OCI-LY3 (cell line): ENCODE results near the gene FAM180B.
"Not testable (repeated sequence)": the region's sequence is repeated elsewhere in the genome, so short reads cannot be mapped to it uniquely, and the experiment has no call there.

ENCODE experiments used
- H2AFZ ChIP-seq: fragments of 200-600, 300-600 bp; shearing (Covaris generic); 2 replicates; pipeline ENCODE4 v1.6.0; 2014; ENCODE audit warnings: antibody characterized with exemption, low read depth, low read length
- H3K27ac ChIP-seq: fragments of 200-600, 300-600 bp; sonication (generic); 2 replicates; pipeline ENCODE4 v1.5.1; 2014; ENCODE audit warnings: mild to moderate bottlenecking, low read length, moderate library complexity, mixed read lengths
- H3K27me3 ChIP-seq: fragments of 200-600, 300-600 bp; sonication (generic); 2 replicates; pipeline ENCODE4 v1.6.1; 2014; ENCODE audit warnings: low read depth, low read length, mixed read lengths
- H3K36me3 ChIP-seq: fragments of 200-600, 300-600 bp; sonication (generic); replicated peaks from 2 replicates; pipeline ENCODE3; 2014; ENCODE audit warnings: low read depth, low read length, mixed read lengths
- H3K4me1 ChIP-seq: fragments of 300-600, 200-600 bp; sonication (generic); 2 replicates; pipeline ENCODE4 v1.6.1; 2014; ENCODE audit warnings: low read length, mixed read lengths
- H3K4me2 ChIP-seq: fragments of 200-600, 300-600 bp; sonication (generic); 2 replicates; pipeline ENCODE4 v1.6.1; 2014; ENCODE audit warnings: low read length, mixed read lengths
- H3K4me3 ChIP-seq: fragments of 300-600, 200-600 bp; sonication (generic); 2 replicates; pipeline ENCODE4 v1.5.1; 2014; ENCODE audit warnings: antibody characterized with exemption, mild to moderate bottlenecking, low read length, moderate library complexity
- H3K79me2 ChIP-seq: fragments of 300-600, 200-600 bp; shearing (Covaris generic); 2 replicates; pipeline ENCODE4 v1.6.1; 2014; ENCODE audit warnings: mild to moderate bottlenecking, low read length, mixed read lengths
- H3K9ac ChIP-seq: fragments of 300-600, 200-600 bp; shearing (Covaris generic); 2 replicates; pipeline ENCODE4 v1.6.0; 2014; ENCODE audit warnings: mild to moderate bottlenecking, low read length, moderate library complexity
- H3K9me3 ChIP-seq: fragments of 200-600, 300-600 bp; shearing (Covaris generic); 2 replicates; pipeline ENCODE4 v1.6.1; 2014; ENCODE audit warnings: low read length, mixed read lengths; ENCODE audit not compliant: insufficient read depth
- H4K20me1 ChIP-seq: fragments of 200-600, 300-600 bp; sonication (generic); 2 replicates; pipeline ENCODE4 v1.6.1; 2016; ENCODE audit warnings: low read length, mixed read lengths; ENCODE audit not compliant: insufficient read depth
- EZH2phosphoT487 ChIP-seq: fragments of 200-600 bp; shearing (Covaris generic); IDR thresholded peaks from 2 replicates; pipeline ENCODE4 v1.6.1; 2018; ENCODE audit warnings: antibody characterized with exemption, mixed run types, low read depth
- TF ChIP-seq, protein P1 (sequence below): fragments of 200-600, 300-600 bp; sonication (generic); IDR thresholded peaks from 2 replicates; pipeline ENCODE4 v1.5.1; 2014; ENCODE audit warnings: antibody characterized with exemption, low read length, low read depth

FAM180B gene

DNA sequence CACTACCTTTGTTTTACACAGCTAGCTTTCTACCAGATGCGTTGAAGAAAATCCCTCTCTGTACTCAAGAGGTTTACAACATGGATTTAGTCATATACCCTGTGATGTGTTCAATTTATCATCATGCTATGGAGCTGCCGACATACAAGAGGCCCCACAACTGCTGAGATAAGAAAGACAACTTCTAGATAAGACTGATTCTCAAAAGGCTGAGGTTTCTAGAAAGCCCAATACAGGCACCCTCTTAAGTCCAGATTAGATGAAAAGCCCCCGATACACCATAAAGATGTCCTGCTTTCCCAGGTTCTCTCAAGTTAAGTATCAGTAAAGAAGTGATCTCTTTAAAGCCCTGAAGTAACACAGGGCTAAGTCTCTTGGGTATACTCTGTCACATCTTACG is 41.5 kb downstream of the FAM180B start:
- H2AFZ ChIP-seq: no peak overlapping the region
- no peak overlapping the region for H3K4me2 ChIP-seq
- H3K9me3 ChIP-seq: no peaks in the 10 kb centered on the region
- H3K27ac ChIP-seq: no peak overlapping the region
- H3K36me3 ChIP-seq: peaks cover 42% of the 10 kb centered on the region
- H4K20me1 ChIP-seq: no peaks in the 10 kb centered on the region
- H3K79me2 ChIP-seq: no peaks in the 10 kb centered on the region
- H3K9ac ChIP-seq: no peak overlapping the region
- no peaks in the 10 kb centered on the region for H3K27me3 ChIP-seq
- no peak overlapping the region for H3K4me3 ChIP-seq
- H3K4me1 ChIP-seq: no peaks in the 10 kb centered on the region
- TF ChIP-seq EZH2phosphoT487: no peak
- TF ChIP-seq, protein P1, sequence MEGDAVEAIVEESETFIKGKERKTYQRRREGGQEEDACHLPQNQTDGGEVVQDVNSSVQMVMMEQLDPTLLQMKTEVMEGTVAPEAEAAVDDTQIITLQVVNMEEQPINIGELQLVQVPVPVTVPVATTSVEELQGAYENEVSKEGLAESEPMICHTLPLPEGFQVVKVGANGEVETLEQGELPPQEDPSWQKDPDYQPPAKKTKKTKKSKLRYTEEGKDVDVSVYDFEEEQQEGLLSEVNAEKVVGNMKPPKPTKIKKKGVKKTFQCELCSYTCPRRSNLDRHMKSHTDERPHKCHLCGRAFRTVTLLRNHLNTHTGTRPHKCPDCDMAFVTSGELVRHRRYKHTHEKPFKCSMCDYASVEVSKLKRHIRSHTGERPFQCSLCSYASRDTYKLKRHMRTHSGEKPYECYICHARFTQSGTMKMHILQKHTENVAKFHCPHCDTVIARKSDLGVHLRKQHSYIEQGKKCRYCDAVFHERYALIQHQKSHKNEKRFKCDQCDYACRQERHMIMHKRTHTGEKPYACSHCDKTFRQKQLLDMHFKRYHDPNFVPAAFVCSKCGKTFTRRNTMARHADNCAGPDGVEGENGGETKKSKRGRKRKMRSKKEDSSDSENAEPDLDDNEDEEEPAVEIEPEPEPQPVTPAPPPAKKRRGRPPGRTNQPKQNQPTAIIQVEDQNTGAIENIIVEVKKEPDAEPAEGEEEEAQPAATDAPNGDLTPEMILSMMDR: no peak

DNA sequence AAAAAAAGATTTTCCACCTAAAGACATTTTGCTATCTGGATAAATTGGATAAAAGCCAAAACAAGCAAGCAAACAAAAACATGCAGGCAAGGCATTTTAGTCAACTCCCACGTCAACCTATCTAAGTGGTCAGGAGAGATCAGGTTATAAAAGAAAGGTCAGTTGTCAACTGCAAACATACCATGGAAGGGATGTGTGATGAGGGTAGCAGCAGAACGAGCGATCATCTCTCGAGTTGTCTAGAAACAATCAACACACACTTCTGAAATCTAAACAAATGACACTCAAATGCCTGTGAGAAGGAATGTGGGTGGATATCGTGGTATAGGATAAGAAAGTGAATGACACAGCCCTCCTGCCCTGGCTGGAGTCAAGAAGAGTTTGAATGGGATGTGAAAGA is 45.0 kb downstream of the FAM180B start:
- Histone ChIP-seq H2AFZ (no peak overlapping the region), H3K27me3 (no peaks in the 10 kb centered on the region), H3K27ac (no peak overlapping the region), H3K4me2 (no peak overlapping the region), H3K4me3 (no peak overlapping the region), H3K9ac (no peak overlapping the region), H3K79me2 (no peaks in the 10 kb centered on the region), H3K4me1 (no peaks in the 10 kb centered on the region), H3K36me3 (peaks cover 46% of the 10 kb centered on the region), H3K9me3 (no peaks in the 10 kb centered on the region), H4K20me1 (no peaks in the 10 kb centered on the region)
- TF ChIP-seq, protein P1: no peak
- TF ChIP-seq EZH2phosphoT487: no peak

DNA sequence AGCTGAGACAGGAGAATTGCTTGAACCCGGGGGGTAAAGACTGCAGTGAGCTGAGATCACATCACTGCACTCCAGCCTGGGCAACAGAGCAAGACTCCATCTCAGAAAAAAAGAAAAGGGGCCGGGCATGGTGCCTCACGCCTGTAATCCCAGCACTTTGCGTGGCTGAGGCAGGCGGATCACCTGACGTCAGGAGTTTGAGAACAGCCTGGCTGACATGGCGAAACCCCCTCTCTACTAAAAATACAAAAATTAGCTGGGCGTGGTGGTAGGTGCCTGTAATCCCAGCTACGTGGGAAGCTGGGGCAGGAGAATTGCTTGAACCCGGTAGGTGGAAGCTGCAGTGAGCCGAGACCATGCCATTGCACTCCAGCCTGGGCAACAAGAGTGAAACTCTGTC is 49.9 kb downstream of the FAM180B start:
- H3K36me3 ChIP-seq: peaks cover 33% of the 10 kb centered on the region

More for the DNA sequence above, 49.9 kb downstream of the FAM180B start:
- not testable (repeated sequence) for H2AFZ ChIP-seq, H3K9me3 ChIP-seq, H3K4me3 ChIP-seq, H3K27me3 ChIP-seq, H4K20me1 ChIP-seq, H3K27ac ChIP-seq, H3K4me1 ChIP-seq, H3K4me2 ChIP-seq, H3K9ac ChIP-seq
- peaks cover 25% of the 10 kb centered on the region for H3K79me2 ChIP-seq
